GM23338 (cell line): ENCODE results near the gene FYTTD1. TPM values are rescaled to one million over a fixed set of nuclear protein-coding genes. Genes with fewer than 3 reads are reported as not detected.

Source experiments
- ATAC-seq: fragments of 200-7000 bp; cut with Tn5 transposase; 3 replicates; pipeline ENCODE4 v1.9.1; 2020
- DNase-seq: peaks from one replicate; pipeline ENCODE4 v3.0.0-alpha.2; 2015; ENCODE audit warnings: low spot score
- H2AFZ ChIP-seq: fragments of 200-600 bp; sonication (generic); 2 replicates; pipeline ENCODE4 v1.8.0; 2016; ENCODE audit warnings: antibody characterized with exemption, mild to moderate bottlenecking, moderate library complexity
- H3F3A ChIP-seq: fragments of 200-600 bp; sonication (generic); replicated peaks from 2 replicates; pipeline ENCODE4 v1.8.0; 2017; ENCODE audit warnings: antibody characterized with exemption, mixed run types, low read depth
- H3K27ac ChIP-seq: fragments of 200-600 bp; sonication (generic); 2 replicates; pipeline ENCODE4 v1.6.1; 2016; ENCODE audit warnings: low read depth
- H3K27me3 ChIP-seq: fragments of 200-600 bp; sonication (generic); 2 replicates; pipeline ENCODE4 v1.8.0; 2016; ENCODE audit warnings: mild to moderate bottlenecking, mixed run types, moderate library complexity; ENCODE audit not compliant: insufficient read depth
- H3K36me3 ChIP-seq: fragments of 200-600 bp; sonication (generic); 2 replicates; pipeline ENCODE4 v1.8.0; 2016; ENCODE audit warnings: mild to moderate bottlenecking; ENCODE audit not compliant: insufficient read depth
- H3K4me1 ChIP-seq: fragments of 200-600 bp; sonication (generic); 2 replicates; pipeline ENCODE4 v1.8.0; 2016; ENCODE audit warnings: mild to moderate bottlenecking, moderate library complexity; ENCODE audit not compliant: insufficient read depth
- H3K4me2 ChIP-seq: fragments of 200-600 bp; sonication (generic); 2 replicates; pipeline ENCODE4 v1.7.1; 2017; ENCODE audit warnings: mixed run types
- H3K4me3 ChIP-seq: fragments of 200-600 bp; sonication (generic); 2 replicates; pipeline ENCODE4 v1.6.1; 2016; ENCODE audit warnings: mixed run types
- H3K79me2 ChIP-seq: fragments of 200-600 bp; sonication (generic); replicated peaks from 2 replicates; pipeline ENCODE4 v1.8.0; 2017; ENCODE audit warnings: mild to moderate bottlenecking; ENCODE audit not compliant: insufficient read depth
- H3K9me2 ChIP-seq: fragments of 200-600 bp; sonication (generic); 2 replicates; pipeline ENCODE4 v1.8.0; 2017; ENCODE audit not compliant: insufficient read depth
- H4K20me1 ChIP-seq: fragments of 200-600 bp; sonication (generic); replicated peaks from 2 replicates; pipeline ENCODE4 v1.8.0; 2017; ENCODE audit warnings: mild to moderate bottlenecking; ENCODE audit not compliant: insufficient read depth
- H3K27ac Mint-ChIP-seq: 2 replicates; pipeline ENCODE4 v1.8.0; 2020; ENCODE audit warnings: inconsistent platforms, mild to moderate bottlenecking, moderate library complexity, mixed read lengths
- H3K27me3 Mint-ChIP-seq: 3 replicates; pipeline ENCODE4 v1.8.0; 2022; ENCODE audit warnings: low read depth, mild to moderate bottlenecking, moderate library complexity, mixed read lengths, inconsistent platforms; ENCODE audit not compliant: insufficient read depth, poor library complexity
- H3K36me3 Mint-ChIP-seq: 3 replicates; pipeline ENCODE4 v1.8.0; 2021; ENCODE audit warnings: low read depth, mild to moderate bottlenecking, inconsistent platforms, moderate library complexity, mixed read lengths
- H3K4me1 Mint-ChIP-seq: 3 replicates; pipeline ENCODE4 v1.8.0; 2020; ENCODE audit warnings: mild to moderate bottlenecking, inconsistent platforms, mixed read lengths
- H3K4me3 Mint-ChIP-seq: 3 replicates; pipeline ENCODE4 v1.8.0; 2021; ENCODE audit warnings: moderate library complexity, mild to moderate bottlenecking, inconsistent platforms, mixed read lengths
- H3K9me3 Mint-ChIP-seq: 3 replicates; pipeline ENCODE4 v1.8.0; 2020; ENCODE audit warnings: moderate library complexity, mild to moderate bottlenecking, inconsistent platforms, mixed read lengths
- EZH2 ChIP-seq: fragments of 200-600 bp; sonication (generic); IDR thresholded peaks from one replicate; pipeline ENCODE4 v1.8.0; 2017; ENCODE audit warnings: antibody characterized with exemption, mild to moderate bottlenecking, low read depth; ENCODE audit not compliant: unreplicated experiment
- JUNB ChIP-seq: IDR thresholded peaks from one replicate; pipeline ENCODE4 v1.6.1; 2016; ENCODE audit warnings: antibody characterized with exemption; ENCODE audit not compliant: unreplicated experiment
- NANOG ChIP-seq: IDR thresholded peaks from 2 replicates; pipeline ENCODE4 v1.6.1; 2016; ENCODE audit warnings: antibody characterized with exemption, borderline replicate concordance
- POLR2AphosphoS5 ChIP-seq: IDR thresholded peaks from 2 replicates; pipeline ENCODE4 v1.6.1; 2016; ENCODE audit warnings: antibody characterized with exemption, low read depth
- ZNF114 ChIP-seq: fragments of 250-450 bp; sonication (Bioruptor Pico); IDR thresholded peaks from 2 replicates; pipeline ENCODE4 v1.5.0; 2020; ENCODE audit warnings: mild to moderate bottlenecking, moderate library complexity
- ZNF331 ChIP-seq: fragments of 250-450 bp; sonication (Bioruptor Pico); IDR thresholded peaks from 2 replicates; pipeline ENCODE4 v1.5.0; 2020; ENCODE audit warnings: low read depth, mild to moderate bottlenecking, moderate library complexity
- long read RNA-seq: library from polyadenylated mRNA; unstranded; transcript quantifications from one replicate; pipeline ENCODE4 v2.0.0, GENCODE V29; 2020; ENCODE audit not compliant: unreplicated experiment
- polyA plus RNA-seq: library from polyadenylated mRNA; unstranded; fragments of >200 nt; fragmentation: Nextera tagmentation; extraction: Ambion mirVana; gene quantifications from 2 replicates; pipeline ENCODE4 v1.2.1, GENCODE V29; 2016
- total RNA-seq: library from RNA; depleted of rRNA; stranded (reverse); fragments of >200 nt; shearing (Covaris generic); gene quantifications from 2 replicates; pipeline ENCODE4 v1.2.3, GENCODE V29; 2014; rRNA removed
- TF ChIP-seq, protein P1 (sequence below), 2 experiments: fragments of 200-600 bp in 1 of 2; sonication (generic) in 1 of 2; conservative IDR thresholded peaks; 2 replicates each; pipeline versions ENCODE4 v1.5.1 to v1.6.1; 2016 to 2017; ENCODE audit warnings: antibody characterized with exemption in 2 of 2, low read depth in 2 of 2, mild to moderate bottlenecking in 2 of 2, moderate library complexity in 1 of 2
- TF ChIP-seq, protein P2 (sequence below): IDR thresholded peaks from 2 replicates; pipeline ENCODE4 v1.6.1; 2016; ENCODE audit warnings: antibody characterized with exemption

The FYTTD1 gene, protein sequence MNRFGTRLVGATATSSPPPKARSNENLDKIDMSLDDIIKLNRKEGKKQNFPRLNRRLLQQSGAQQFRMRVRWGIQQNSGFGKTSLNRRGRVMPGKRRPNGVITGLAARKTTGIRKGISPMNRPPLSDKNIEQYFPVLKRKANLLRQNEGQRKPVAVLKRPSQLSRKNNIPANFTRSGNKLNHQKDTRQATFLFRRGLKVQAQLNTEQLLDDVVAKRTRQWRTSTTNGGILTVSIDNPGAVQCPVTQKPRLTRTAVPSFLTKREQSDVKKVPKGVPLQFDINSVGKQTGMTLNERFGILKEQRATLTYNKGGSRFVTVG
- total RNA-seq (13.7 and 24.7 TPM in 2 replicates), polyA plus RNA-seq (14.0 and 14.8 TPM in 2 replicates)
- long read RNA-seq, full-length matches to known transcripts = 2 of 8 reads
- long read RNA-seq, partial matches to known transcripts = 2 of 8 reads
- long read RNA-seq, other reads (novel, unspliced or antisense) = 4 of 8 reads

DNA sequence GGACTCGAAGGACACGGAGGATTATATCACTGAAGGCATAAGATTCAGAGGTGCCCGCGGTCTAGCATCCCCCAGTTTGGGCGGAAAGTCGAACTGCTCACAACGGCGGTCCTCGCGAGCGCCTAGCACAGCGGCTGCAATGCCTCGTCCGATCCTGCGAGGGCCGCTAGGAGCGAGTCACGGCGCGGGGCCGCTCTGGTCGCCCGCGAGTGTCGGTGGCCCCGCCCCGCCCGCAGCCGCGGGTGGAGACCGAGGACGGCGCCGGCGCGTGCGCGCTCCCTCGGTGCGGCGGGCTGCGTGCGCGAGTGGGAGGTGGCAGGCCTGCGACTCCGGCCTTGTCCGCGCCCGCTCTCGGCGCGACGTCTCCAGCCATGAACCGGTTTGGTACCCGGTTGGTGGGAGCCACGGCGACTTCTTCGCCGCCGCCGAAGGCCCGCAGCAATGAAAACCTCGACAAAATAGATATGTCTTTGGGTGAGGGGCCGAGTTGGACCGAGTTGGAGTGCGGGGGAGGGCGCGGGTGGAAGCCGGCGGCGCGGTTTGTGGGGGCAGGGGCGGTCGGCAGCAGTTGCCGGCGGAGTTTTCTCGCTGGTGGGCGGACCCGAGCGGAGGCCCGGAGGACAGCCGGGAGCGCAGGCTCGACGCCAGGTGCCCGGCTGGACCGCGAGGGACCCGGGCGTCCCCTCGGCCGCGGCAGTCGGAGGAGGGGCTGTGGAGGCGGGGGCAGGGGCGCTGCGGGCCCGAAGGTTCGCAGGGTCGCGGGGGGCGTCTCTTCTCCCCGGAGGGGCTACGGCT is at the start of gene FYTTD1:
FYTTD1 (plus strand) TSS at position 283 of the 795 bp plus-strand sequence; CDS start at position 372, 89 bp downstream.
- TF ChIP-seq EZH2 = no peak
- no peak for TF ChIP-seq JUNB
- TF ChIP-seq, protein P1, sequence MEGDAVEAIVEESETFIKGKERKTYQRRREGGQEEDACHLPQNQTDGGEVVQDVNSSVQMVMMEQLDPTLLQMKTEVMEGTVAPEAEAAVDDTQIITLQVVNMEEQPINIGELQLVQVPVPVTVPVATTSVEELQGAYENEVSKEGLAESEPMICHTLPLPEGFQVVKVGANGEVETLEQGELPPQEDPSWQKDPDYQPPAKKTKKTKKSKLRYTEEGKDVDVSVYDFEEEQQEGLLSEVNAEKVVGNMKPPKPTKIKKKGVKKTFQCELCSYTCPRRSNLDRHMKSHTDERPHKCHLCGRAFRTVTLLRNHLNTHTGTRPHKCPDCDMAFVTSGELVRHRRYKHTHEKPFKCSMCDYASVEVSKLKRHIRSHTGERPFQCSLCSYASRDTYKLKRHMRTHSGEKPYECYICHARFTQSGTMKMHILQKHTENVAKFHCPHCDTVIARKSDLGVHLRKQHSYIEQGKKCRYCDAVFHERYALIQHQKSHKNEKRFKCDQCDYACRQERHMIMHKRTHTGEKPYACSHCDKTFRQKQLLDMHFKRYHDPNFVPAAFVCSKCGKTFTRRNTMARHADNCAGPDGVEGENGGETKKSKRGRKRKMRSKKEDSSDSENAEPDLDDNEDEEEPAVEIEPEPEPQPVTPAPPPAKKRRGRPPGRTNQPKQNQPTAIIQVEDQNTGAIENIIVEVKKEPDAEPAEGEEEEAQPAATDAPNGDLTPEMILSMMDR (conservative IDR thresholded peaks at IDR 0.05; ENCODE audit: low read depth in 2 of 2) = peak in 1 of 2 experiments; percentile 41; a peak in 1 of 4 replicates
- TF ChIP-seq ZNF331 (CRISPR knock-in tag) = no peak
- TF ChIP-seq NANOG = no peak
- no peak for TF ChIP-seq ZNF114 (CRISPR knock-in tag)
- TF ChIP-seq POLR2AphosphoS5 = 0 out of 2 replicates have a peak, but pooled peaks have one; percentile 6
- peaks cover 21% of the 10 kb centered on the region for H3K4me1 Mint-ChIP-seq
- peak; percentile 84 for ATAC-seq
- H3K27me3 Mint-ChIP-seq = peaks cover 25% of the 10 kb centered on the region
- Histone ChIP-seq H3K4me1 (peaks cover 25% of the 10 kb centered on the region), H3K27me3 (peaks cover 54% of the 10 kb centered on the region), H3K4me2 (peak within 1 kb of the TSS; percentile 95), H3K36me3 (no peaks in the 10 kb centered on the region), H3K4me3 (peak within 1 kb of the TSS; percentile 91), H3K9me2 (no peaks in the 10 kb centered on the region), H3F3A (peaks cover 13% of the 10 kb centered on the region; the same call in 1 of the 2 replicates), H3K27ac (no peak within 1 kb of the TSS), H4K20me1 (0 out of 2 replicates have a peak, but pooled peaks cover 5% of the 10 kb centered on the region), H2AFZ (peak within 1 kb of the TSS; percentile 95), H3K79me2 (peaks cover 28% of the 10 kb centered on the region)
- H3K4me3 Mint-ChIP-seq = peak within 1 kb of the TSS; percentile 94
- no peak within 1 kb of the TSS for H3K27ac Mint-ChIP-seq
- peak; percentile 77 for DNase-seq
- H3K9me3 Mint-ChIP-seq = no peaks in the 10 kb centered on the region
- H3K36me3 Mint-ChIP-seq = no peaks in the 10 kb centered on the region; the same call in 2 of the 3 replicates

DNA sequence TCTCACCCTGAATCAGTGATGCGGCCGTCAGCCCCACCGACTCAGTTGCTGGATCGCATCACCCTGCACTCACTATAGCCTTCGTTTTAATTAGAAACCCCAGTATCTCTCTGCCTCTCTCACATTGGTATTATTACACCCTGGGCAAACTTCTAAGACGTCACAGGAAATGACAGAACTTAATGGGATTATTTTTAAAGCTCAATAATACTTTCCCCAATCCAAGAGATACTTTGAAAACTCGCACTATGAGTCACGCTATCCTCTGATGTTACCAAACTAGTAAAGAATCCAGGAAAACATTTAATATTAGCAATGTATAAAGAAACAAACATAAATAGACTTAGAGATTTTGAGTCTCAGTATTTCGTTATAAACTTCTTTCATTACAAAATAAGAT is 49.6 kb upstream of the FYTTD1 start:
- H3K27me3 ChIP-seq = no peaks in the 10 kb centered on the region
- H3K4me1 ChIP-seq = no peaks in the 10 kb centered on the region
- H3K4me3 Mint-ChIP-seq = no peak overlapping the region
- H3K27me3 Mint-ChIP-seq = peaks cover 4% of the 10 kb centered on the region
- no peak for DNase-seq
- no peaks in the 10 kb centered on the region for H3F3A ChIP-seq
- H4K20me1 ChIP-seq = no peaks in the 10 kb centered on the region
- H3K79me2 ChIP-seq = no peaks in the 10 kb centered on the region
- no peak overlapping the region for H3K4me3 ChIP-seq
- no peak overlapping the region for H2AFZ ChIP-seq
- no peak overlapping the region for H3K27ac Mint-ChIP-seq
- H3K9me2 ChIP-seq = no peaks in the 10 kb centered on the region
- H3K36me3 Mint-ChIP-seq = peaks cover 44% of the 10 kb centered on the region
- no peaks in the 10 kb centered on the region for H3K4me1 Mint-ChIP-seq
- H3K27ac ChIP-seq = no peak overlapping the region
- TF ChIP-seq, protein P2, sequence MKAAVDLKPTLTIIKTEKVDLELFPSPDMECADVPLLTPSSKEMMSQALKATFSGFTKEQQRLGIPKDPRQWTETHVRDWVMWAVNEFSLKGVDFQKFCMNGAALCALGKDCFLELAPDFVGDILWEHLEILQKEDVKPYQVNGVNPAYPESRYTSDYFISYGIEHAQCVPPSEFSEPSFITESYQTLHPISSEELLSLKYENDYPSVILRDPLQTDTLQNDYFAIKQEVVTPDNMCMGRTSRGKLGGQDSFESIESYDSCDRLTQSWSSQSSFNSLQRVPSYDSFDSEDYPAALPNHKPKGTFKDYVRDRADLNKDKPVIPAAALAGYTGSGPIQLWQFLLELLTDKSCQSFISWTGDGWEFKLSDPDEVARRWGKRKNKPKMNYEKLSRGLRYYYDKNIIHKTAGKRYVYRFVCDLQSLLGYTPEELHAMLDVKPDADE = no peak
- no peak overlapping the region for H3K4me2 ChIP-seq
- no peak for ATAC-seq
- no peaks in the 10 kb centered on the region for H3K9me3 Mint-ChIP-seq
- H3K36me3 ChIP-seq = peaks cover 3% of the 10 kb centered on the region; the same call in 1 of the 2 replicates
